Endometrial microvascular endothelial cells (primary cell): Measurements from ENCODE around the gene FAM168A. TPM values are rescaled to one million over a fixed set of nuclear protein-coding genes. Genes with fewer than 3 reads are reported as not detected.

Experiments
- in situ Hi-C: cut with HindIII; loops from 2 replicates; pipeline ENCODE4 v1.10.0; 2017; ENCODE audit warnings: low sequenced_read_pairs, low pct_unique_long_range_greater_than_20kb; ENCODE audit errors: inconsistent ontology term
- total RNA-seq: library from RNA; depleted of rRNA; stranded (reverse); fragments of >200 nt; gene quantifications from one replicate; pipeline ENCODE4 v1.2.3, GENCODE V29; 2015; ENCODE audit errors: inconsistent ontology term

FAM168A gene
- total RNA-seq, result 13.4 TPM

DNA sequence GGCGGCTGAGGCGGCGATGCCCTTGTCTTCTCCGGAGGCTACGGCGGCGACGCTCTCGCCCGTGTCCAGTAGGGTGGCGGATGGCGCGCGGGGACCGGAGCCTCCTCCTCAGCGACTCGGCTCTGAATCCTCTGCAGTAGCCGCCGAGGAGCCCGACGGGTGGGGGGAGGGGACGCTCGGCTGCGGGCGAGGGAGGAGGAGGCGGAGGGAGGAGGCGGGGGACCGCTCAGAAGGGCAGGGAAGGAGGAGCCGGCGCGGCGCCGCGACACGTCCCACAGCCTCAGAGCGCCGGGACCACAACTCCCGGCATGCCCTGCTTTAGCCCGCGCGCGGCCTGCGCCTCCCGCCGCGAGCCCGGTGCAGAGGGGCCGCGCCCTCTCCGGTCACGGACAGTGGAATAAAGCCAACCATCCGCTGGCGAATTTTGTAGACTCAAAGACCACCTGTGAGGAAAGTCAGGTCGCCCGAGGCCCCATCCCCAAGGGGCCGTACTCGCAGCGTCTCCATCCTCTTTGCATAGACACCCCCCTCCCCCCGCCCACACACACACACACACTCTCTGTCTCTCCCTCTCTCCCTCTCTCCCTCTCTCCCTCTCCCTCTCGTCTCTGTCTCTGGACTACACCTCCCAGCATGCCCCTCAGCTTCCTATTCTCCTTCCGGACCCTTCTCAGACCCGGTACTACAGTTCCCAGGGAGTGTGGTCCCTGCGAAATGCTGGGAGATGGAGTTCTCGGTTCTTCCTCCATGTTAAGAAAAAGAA lies at the start of gene FAM168A:
Gene FAM168A, minus strand, starts transcription at position 157 of the 763 bp plus-strand sequence. CDS start 129,638 bp downstream, outside the sequence.
- in situ Hi-C loops, result no loop called here

GRCh38 chr11:73647459-73648100 lies 49.7 kb upstream of the FAM168A start:
- in situ Hi-C loops, result no loop called here

DNA sequence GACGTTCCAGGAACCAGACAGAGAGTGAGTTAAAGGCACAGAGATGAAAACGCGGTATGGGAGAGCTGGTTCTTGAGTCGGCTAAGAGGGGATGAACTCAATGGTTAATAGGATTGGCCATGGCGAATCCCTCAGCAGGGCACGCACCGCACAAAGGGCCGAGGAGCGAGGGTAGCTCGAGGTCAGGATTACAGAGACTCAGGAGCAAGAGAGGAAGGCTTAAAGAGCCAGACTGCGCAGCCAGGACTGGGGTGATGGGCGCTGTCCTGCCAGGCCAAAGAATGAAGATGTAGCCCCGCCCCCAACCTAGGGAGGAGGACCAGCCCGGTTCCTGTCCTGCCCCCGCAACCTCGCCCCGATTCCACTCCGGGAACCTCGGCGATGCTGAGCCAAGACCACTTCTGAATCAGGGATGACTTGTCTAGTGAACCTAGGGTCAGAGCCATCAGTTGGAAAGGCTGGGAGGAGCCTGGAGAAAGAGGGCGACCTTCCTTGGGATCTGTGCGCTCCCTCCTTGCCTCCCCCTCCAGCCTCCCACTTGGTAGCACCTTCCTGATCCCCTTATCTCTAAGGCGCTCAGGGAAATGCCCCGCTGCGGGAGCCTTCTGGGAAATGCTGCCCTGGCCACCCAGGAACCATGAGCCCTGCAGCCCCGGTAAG lies 48.2 kb upstream of the FAM168A start, which contains the start of gene PLEKHB1:
Gene PLEKHB1, plus strand, starts transcription at position 610 of the 660 bp plus-strand sequence. Its CDS starts 28 bp downstream, at position 638.
- in situ Hi-C loops, result no loop called here

DNA sequence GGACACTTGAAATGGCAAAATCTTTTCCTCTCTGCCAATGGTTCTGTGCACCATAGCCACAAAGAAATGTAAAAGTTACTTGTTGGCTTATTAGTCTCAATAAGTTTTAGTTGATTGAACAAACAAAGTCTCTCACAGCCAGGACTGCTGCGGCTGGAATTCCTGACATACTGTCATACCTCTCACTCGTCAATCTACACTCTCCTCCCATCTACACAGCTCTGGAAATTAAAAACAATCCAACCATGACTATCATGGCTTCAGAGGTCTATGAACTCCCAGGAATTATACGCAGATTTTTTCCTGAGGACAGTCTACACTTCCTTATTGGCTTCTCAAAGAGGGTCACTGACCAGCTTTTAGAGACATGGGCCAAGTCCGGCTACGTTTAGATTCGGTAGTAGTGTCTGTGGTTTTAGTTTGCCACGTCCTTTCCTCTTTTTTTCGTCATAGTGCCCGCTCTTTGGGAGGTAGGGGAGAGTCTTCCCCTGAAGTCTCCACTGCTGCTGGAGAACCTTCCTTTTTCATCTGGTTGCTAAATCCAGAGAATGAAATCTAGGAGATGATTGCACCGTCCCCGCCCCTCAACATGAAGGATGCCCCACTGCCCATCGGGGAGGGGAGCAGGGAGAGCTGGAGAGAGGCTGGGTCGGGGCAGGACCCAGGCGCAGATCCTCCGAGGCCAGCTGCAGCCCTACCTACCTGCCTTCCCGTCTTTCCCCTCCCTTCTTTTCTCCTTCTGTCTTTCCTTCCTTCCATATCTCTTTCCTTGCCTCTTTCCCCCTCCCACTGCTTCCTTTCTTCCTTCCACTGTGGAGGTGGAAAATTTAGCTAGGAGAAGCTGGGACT lies 47.4 kb upstream of the FAM168A start:
- in situ Hi-C loops, result no loop called here

GRCh38 chr11:73641668-73642067 lies 43.8 kb upstream of the FAM168A start:
- in situ Hi-C loops, result no loop called here

GRCh38 chr11:73640592-73640991 lies 42.7 kb upstream of the FAM168A start:
- in situ Hi-C loops, result no loop called here

DNA sequence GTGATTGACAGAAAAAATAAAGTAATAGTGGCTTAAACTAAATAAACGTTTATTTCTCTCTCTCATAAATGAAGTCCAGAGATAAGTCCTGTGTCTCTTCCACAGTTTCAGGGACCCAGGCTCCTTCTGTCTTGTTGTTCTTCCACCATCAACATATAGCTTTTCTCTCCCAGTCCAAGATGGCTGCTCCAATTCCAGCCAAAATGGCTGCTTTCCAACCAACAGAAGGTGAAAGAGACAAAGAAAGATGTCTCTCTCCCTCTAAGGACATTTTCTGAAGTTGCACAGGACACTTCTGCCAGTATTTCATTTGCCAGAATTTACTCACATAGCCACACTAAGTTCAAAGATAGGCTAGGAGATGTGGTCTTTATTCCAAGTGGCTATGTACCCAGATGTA lies 39.1 kb upstream of the FAM168A start:
- in situ Hi-C loops, result no loop called here

GRCh38 chr11:73636249-73636648 lies 38.3 kb upstream of the FAM168A start:
- in situ Hi-C loops, result no loop called here

DNA sequence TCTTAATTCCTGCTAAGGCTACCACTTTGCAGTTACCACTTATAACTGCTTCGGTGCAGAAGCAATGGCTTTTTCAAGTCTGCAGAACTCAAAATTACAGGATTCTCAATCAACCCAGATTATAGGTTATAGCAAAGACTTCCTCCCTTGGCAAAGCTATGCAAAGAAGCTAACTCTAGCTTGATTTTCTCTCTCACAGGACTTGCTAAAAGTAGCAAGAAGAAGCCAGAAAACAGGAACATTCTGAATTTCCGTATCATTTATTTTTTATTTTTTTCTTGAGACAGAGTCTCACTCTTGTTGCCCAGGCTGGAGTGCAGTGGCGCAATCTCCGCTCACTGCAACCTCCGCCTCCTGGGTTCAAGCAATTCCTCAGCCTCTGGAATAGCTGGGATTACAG lies 37.8 kb upstream of the FAM168A start:
- in situ Hi-C loops, result no loop called here

DNA sequence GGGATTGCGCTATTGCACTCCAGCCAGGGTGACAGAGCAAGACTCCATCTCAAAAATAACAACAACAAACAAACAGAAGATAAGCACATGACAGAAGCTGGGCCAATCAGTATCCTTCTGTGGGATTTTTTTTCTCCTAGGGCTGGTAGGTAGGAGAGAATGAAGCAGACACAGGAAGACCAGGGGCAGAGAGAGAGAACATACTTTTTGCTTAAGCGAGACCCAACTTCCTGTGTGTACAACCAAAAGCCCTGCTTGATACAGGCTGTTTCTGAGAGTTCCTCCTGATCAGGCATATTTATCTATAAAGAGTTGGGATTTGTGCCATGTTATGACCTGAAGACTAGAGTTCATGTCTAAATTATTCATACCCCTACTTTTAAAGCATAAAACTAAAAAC lies 36.1 kb upstream of the FAM168A start:
- in situ Hi-C loops, result no loop called here

DNA sequence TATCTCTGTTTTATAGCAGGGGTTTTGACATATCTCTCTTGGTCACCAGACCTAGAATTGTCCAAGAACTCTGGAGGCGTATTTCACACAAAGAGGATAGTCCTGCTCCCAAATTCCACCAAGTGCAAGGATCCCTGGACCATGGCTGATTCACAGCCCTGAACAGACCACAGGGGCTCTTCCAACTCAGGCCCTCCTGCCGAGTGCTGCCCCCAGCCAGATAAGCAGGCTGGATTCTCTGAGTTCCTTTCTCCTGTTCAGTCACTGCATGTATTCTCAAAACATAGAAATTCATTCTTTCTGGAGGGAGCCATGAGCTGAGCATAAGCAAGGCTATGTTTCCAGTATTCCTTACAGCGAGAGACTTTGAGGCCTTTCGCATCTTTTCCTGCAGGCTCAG lies 35.1 kb upstream of the FAM168A start:
- in situ Hi-C loops, result no loop called here

DNA sequence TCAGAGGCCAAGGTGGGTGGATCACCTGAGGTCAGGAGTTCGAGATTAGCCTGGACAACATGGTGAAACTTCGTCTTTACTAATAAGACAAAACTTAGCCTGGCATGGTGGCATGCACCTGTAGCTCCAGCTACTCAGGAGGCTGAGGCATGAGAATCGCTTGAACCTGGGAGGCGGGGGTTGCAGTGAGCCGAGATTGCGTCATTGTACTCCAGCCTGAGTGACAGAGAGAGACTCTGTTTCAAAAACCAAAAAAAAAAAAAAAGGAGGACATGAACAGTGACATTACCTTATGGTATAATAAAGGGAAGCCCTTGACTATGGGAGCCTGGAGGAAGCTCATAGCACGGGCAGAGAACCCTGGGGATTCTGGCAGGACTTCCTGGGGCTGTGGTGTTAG lies 32.0 kb upstream of the FAM168A start:
- in situ Hi-C loops, result no loop called here

DNA sequence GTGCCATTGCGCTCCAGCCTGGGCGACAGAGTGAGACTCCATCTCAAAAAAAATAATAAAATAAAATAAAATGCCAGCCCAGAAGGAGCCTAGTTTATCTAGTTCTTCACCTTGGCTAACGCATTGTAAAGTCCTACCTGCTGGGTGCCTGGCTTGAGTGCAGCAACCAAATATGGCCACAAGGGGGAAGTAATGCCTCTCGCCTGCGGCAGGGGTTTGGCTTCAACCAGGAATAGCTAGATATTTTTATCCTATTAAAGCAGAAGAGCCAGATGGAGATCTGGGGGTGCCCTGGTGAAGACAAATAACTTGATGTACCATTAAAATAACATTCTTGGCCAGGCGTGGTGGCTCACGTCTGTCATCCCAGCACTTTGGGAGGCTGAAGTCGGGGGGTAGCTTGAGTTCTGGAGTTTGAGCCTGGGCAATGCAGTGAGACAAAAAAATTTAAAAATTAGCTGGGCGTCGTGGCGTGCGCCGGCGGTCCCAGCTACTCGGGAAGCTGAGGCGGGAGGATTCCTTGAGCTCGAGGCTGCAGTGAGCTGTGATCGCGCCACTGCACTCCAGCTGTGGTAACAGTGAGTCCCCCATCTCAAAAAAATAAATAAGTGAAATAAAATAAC lies 27.9 kb upstream of the FAM168A start:
- in situ Hi-C loops, result no loop called here

- in situ Hi-C loops, result no loop called here
Observed at GRCh38 chr11:73623686-73624085, 25.8 kb upstream of the FAM168A start.

DNA sequence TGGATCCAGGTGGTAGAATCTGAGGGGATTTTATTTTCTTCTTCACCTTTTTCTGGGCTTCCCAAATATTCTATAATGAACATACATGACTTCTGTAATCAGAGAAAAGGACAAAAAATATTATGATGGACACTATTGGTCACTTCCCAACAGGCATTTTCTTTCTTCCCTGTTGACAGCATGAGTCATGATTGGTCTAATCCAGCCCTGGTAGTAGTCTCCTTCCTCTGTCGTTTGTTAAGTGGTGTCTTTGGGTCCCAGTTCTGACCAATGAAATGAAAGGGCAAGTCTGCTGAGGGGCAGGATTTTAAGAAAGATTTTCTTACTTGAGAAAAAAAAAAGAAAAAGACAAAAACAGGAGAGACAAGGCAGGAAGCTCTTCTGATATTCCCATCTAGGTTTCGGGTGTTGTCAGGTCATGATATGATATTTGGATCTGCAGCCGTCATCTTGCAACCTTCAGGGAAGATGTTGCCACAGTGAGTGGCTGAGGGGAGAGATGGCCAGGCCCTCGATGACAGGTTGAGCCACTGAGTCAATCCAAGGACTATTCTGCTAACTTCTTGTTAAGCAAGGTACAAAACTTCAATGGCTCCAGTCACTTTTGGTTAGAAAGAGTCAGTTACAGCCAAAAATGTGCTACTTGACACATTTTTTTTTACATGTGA lies 25.1 kb upstream of the FAM168A start:
- in situ Hi-C loops, result no loop called here

DNA sequence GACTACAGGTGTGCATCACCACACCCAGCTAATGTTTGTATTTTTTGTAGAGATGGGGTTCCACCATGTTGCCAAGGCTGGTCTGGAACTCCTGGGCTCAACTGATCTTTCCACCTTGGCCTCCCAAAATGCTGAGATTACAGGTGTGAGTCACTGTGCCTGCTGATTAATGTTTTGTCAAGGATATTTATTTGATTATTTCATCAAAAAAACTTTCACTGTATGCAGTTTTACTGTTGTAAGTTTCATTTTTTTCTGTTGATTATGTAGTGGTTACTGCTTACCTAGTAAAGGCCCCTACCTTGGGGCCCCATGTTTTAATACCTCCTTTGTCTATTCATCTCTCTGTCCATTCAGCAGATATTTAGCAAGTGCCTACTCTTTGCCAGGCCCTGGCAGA lies 16.7 kb upstream of the FAM168A start:
- in situ Hi-C loops, result no loop called here

- in situ Hi-C loops, result no loop called here
Observed at GRCh38 chr11:73612601-73613140, 14.8 kb upstream of the FAM168A start.
